ENCODE results near the gene BCL11B. TPM values are rescaled to one million over a fixed set of nuclear protein-coding genes. Genes with fewer than 3 reads are reported as not detected.

The BCL11B gene
- total RNA-seq, 1 donor from 2014 or later: 48.2 TPM

DNA sequence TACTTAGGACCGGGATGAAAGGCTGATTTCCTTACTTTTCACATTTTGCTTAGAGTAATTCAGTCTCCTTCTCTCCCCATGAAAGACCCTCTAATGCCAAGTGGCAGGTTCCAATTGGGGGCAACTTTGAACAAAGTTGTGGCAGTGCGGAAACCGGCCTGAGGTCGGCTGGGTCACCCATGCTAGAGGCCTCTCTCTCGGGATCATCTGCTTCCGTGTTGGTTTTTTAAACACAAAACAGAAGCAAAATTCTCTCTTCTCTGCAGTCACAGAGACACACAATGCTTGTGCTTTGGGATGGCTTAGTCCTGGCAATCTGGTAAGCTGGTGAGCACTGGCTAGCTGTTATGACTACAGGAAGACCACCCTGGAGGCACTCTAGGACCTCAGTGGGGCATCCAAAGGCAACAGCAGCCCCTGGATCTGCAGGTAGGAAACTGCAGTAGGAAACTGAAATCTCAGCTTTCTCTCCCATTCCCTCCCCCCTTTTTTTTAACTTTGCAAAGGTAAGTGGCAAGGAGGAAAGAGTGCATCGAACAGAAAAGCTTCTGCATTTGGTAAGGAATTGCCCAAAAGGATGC is 102.1 kb downstream of the BCL11B start:
- H3K27me3 Mint-ChIP-seq: no peaks in the 10 kb centered on the region
- H3K27ac Mint-ChIP-seq: no peak overlapping the region
- H3K9me3 Mint-ChIP-seq: no peaks in the 10 kb centered on the region
- H3K4me1 Mint-ChIP-seq: peaks cover 2% of the 10 kb centered on the region
- intact Hi-C loops (cut with micrococcal nuclease): no loop called here
- H3K36me3 Mint-ChIP-seq (ENCODE audit: low read depth): peaks cover 32% of the 10 kb centered on the region
- H3K4me3 Mint-ChIP-seq: no peak overlapping the region
- DNase-seq: no peak

GRCh38 chr14:99168330-99168729 is 103.7 kb downstream of the BCL11B start:
- intact Hi-C loops (cut with micrococcal nuclease): no loop called here
- DNase-seq: no peak
- Mint-ChIP-seq H3K9me3 (no peaks in the 10 kb centered on the region), H3K4me1 (peaks cover 3% of the 10 kb centered on the region), H3K27ac (no peak overlapping the region), H3K27me3 (no peaks in the 10 kb centered on the region), H3K4me3 (no peak overlapping the region), H3K36me3 (ENCODE audit: low read depth) (peaks cover 24% of the 10 kb centered on the region)

DNA sequence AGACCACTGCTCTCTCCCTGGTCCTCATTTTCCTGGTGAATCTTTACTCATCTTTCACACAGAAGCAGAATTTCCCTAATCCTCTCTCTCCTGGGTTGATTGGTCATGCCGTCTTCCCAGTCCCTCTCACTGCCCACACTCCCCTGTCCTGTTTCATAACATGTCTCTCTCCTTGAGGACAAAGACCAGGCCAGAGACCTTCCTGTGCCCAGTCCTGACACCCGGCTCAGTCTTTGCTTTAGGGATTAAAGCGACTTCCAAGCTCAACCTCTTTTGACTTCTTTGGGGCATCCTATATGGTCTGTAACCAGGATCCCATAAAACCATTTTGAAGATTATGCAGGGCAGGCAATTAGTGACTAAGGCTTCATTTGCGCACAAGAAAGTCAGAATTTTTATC is 105.5 kb downstream of the BCL11B start:
- Mint-ChIP-seq H3K27ac (no peak overlapping the region), H3K9me3 (no peaks in the 10 kb centered on the region), H3K4me1 (peaks cover 4% of the 10 kb centered on the region), H3K4me3 (no peak overlapping the region), H3K36me3 (ENCODE audit: low read depth) (peaks cover 17% of the 10 kb centered on the region), H3K27me3 (no peaks in the 10 kb centered on the region)
- intact Hi-C loops (cut with micrococcal nuclease): no loop called here
- DNase-seq: no peak

DNA sequence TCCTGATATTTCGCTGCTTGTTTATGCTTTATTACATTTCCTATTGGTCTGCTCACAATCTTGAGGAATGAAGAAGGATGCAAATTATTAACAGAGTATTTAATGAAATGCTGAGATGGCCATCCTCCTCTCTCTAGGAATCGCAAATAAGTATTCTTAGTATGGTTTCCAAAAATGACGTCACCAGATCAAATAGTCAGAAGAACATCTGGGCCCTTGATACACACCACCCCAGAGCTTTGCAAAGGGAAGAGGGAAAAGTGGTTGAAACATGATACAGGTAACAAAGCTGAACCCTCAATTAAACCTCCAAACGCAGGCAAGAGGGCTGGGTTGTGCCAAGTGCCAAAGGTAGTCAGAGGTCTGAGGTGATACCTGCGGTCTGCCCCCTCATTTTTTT is 107.3 kb downstream of the BCL11B start:
- Mint-ChIP-seq H3K4me1 (peaks cover 4% of the 10 kb centered on the region), H3K9me3 (no peaks in the 10 kb centered on the region), H3K36me3 (ENCODE audit: low read depth) (peaks cover 7% of the 10 kb centered on the region), H3K27me3 (no peaks in the 10 kb centered on the region), H3K4me3 (no peak overlapping the region), H3K27ac (no peak overlapping the region)
- DNase-seq: no peak
- intact Hi-C loops (cut with micrococcal nuclease): no loop called here

DNA sequence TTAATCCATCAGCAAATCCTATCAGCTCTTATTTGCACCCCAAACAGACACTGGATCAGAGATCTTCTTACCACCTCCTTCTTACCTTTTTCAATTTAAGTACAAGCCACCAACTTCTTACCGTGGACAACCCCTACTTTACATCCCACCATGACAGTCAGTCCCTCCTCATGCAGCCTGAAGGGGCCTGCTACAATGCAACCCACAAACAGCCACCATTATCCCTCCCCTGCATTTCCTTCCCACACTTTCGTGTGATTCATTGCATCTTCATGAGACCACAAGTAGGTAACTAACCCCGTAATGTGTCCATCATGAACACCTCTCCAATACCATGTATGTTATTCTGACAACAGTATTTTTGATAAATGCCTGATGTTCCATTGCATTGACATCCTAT is 108.6 kb downstream of the BCL11B start:
- Mint-ChIP-seq H3K9me3 (no peaks in the 10 kb centered on the region), H3K27ac (no peak overlapping the region), H3K4me1 (peaks cover 4% of the 10 kb centered on the region), H3K27me3 (no peaks in the 10 kb centered on the region), H3K36me3 (ENCODE audit: low read depth) (peaks cover 6% of the 10 kb centered on the region), H3K4me3 (no peak overlapping the region)
- DNase-seq: no peak
- intact Hi-C loops (cut with micrococcal nuclease): no loop called here

DNA sequence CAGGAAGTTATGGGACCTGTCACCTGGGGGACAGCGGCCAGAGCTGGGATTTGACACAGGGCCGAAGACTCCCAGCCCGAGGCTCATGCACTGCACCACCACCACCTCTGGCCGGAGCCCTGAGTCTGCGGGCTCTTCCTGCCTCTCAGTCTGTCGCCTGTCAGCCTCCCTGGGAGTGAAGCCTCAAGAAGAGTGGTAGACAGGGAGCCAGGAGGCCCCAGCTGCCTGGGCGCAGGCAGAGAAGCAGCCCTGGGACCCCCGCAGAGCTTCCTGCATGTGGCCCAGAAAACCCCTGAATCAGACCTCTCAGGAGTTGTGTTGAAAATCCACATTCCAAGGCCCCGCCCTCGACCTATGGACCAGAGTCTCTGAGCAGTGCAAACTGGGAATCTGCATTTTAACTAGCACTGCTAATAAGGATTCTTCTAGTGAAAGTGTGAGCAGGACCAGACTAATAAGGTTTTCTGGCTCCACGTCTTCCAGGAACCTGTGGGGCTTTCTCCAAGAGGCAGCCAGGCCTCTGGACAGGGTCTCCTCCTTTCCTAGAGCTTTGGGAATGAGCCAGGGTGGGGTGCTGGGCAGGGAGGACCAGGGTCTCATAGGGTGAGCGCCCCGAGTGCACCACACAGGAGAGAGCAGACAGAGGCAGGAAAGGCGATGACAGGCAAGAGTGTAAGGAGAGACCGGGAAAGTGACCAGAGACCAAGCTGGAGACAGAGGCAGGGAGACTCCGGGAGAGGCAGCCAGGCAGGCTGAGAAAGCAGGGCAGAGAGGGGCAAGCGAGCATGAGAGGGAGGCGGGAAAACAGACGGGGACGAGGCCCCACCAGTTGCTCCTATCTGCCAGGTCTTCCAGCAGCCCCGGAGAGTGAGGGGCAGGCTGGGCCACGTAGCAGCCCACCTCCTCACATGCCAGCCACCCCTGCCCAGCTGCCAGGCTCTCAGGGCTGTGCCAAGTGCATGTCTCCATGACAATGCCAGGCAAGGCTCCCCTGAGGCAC is 112.4 kb downstream of the BCL11B start:
- Mint-ChIP-seq H3K4me3 (no peak overlapping the region), H3K27me3 (no peaks in the 10 kb centered on the region), H3K4me1 (peaks cover 9% of the 10 kb centered on the region), H3K36me3 (ENCODE audit: low read depth) (peaks cover 2% of the 10 kb centered on the region), H3K9me3 (no peaks in the 10 kb centered on the region), H3K27ac (no peak overlapping the region)
- intact Hi-C loops (cut with micrococcal nuclease): no loop called here
- no peak for DNase-seq

DNA sequence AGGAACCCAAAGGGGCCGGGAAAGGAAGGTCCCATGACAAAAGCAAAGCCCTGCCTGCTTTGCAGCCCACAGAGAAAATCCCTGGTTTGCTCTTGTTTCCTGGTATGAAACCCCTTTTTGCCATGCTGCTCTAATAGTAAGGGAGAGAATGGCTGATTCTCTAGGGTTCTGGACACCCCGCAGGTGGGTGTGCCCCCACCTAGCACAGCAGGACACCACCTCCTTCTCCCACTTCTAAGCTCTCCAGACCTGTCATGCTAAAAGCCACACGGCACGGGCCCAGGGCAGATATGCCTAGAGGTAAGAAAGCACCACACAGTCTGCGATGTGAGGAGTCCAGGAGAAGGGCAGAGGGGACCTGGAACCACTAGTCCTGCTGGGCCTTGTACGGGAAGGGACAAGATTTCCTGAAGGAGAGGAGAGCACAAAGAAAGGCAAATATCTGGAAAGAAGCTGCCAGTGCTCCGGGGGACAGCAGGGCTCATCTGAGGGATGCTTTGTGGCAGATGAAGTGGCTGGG is 113.3 kb downstream of the BCL11B start:
- intact Hi-C loops (cut with micrococcal nuclease): no loop called here
- H3K9me3 Mint-ChIP-seq: no peaks in the 10 kb centered on the region

GRCh38 chr14:99158150-99158549 is 113.8 kb downstream of the BCL11B start:
- no peaks in the 10 kb centered on the region for H3K9me3 Mint-ChIP-seq
- no peak overlapping the region for H3K27ac Mint-ChIP-seq
- peaks cover under 1% of the 10 kb centered on the region for H3K27me3 Mint-ChIP-seq
- H3K36me3 Mint-ChIP-seq (ENCODE audit: low read depth): peaks cover 2% of the 10 kb centered on the region
- intact Hi-C loops (cut with micrococcal nuclease): no loop called here
- H3K4me3 Mint-ChIP-seq: no peak overlapping the region
- H3K4me1 Mint-ChIP-seq: peaks cover 6% of the 10 kb centered on the region
- no peak for DNase-seq

More for the DNA sequence above, 113.3 kb downstream of the BCL11B start:
- Mint-ChIP-seq H3K27ac (no peak overlapping the region), H3K36me3 (ENCODE audit: low read depth) (peaks cover 2% of the 10 kb centered on the region), H3K4me3 (no peak overlapping the region), H3K27me3 (no peaks in the 10 kb centered on the region), H3K4me1 (peaks cover 9% of the 10 kb centered on the region)
- DNase-seq: no peak

DNA sequence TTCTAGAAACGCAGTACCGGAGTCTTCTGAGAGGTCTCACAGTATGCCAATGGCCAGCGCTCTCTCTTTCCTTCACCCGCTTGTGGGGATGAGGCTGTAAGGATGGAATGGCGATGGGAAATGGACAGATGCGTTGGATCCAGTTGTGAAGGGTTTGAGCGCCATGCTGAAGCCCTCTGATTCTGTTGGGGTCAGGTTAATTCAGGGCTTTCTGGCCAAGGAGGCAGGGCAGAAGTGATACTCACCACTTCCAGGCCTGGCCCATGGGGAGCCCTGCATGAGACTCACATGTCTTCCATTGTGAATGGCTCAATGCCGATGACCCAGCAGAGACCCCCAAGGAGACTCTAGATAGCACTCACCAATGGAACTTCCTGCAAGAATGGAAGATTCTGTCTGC is 114.3 kb downstream of the BCL11B start:
- no peak overlapping the region for H3K27ac Mint-ChIP-seq
- peaks cover 6% of the 10 kb centered on the region for H3K4me1 Mint-ChIP-seq
- no peak overlapping the region for H3K4me3 Mint-ChIP-seq
- intact Hi-C loops (cut with micrococcal nuclease): no loop called here
- peaks cover 2% of the 10 kb centered on the region for H3K27me3 Mint-ChIP-seq
- DNase-seq: no peak
- H3K9me3 Mint-ChIP-seq: no peaks in the 10 kb centered on the region
- peaks cover 2% of the 10 kb centered on the region for H3K36me3 Mint-ChIP-seq (ENCODE audit: low read depth)

DNA sequence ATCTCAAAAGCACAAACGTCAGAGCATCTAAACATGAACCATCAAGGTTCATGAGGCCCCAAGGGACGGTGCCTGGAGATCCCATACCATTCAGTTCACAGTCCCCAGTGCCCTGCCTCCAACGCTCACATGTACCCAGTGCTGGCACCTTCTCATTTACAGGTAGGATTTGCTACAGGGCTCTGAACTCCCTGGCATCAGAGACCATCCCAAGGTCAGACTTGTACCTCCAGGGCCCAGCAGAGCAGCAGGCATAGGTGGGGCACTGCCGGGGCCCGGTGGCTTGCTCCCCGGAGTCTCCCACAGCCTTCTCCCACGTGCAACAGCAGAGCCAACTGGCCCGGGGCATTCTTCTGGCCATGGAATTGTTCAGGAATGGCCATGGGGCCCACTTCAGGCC is 114.8 kb downstream of the BCL11B start:
- H3K27ac Mint-ChIP-seq: no peak overlapping the region
- peaks cover 2% of the 10 kb centered on the region for H3K27me3 Mint-ChIP-seq
- H3K4me1 Mint-ChIP-seq: peaks cover 6% of the 10 kb centered on the region
- peaks cover 2% of the 10 kb centered on the region for H3K36me3 Mint-ChIP-seq (ENCODE audit: low read depth)
- DNase-seq: no peak
- H3K9me3 Mint-ChIP-seq: no peaks in the 10 kb centered on the region
- H3K4me3 Mint-ChIP-seq: no peak overlapping the region
- intact Hi-C loops (cut with micrococcal nuclease): no loop called here

DNA sequence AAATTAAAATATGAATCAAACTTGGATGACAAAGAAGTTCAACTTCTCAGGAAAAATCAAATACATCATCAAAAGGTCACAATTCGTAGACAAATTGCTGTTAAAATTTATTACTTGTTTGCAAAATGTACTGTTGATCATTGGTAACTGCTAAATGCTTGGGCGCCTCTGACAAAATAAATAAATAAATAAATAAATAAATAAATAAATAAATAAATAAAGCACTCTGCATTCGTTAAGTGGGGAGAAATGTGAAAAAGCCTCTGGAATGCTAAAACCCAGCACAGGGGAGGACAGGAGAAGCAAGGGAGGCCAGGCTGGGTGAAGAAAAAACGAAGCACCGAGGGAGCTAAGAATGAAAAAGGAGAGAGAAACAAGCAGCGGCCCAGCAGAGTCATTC is 115.2 kb downstream of the BCL11B start:
- DNase-seq: no peak
- Mint-ChIP-seq H3K9me3 (no peaks in the 10 kb centered on the region), H3K4me3 (no peak overlapping the region), H3K4me1 (peaks cover 6% of the 10 kb centered on the region), H3K27me3 (peaks cover 6% of the 10 kb centered on the region), H3K27ac (no peak overlapping the region), H3K36me3 (ENCODE audit: low read depth) (peaks cover 2% of the 10 kb centered on the region)
- intact Hi-C loops (cut with micrococcal nuclease): no loop called here

DNA sequence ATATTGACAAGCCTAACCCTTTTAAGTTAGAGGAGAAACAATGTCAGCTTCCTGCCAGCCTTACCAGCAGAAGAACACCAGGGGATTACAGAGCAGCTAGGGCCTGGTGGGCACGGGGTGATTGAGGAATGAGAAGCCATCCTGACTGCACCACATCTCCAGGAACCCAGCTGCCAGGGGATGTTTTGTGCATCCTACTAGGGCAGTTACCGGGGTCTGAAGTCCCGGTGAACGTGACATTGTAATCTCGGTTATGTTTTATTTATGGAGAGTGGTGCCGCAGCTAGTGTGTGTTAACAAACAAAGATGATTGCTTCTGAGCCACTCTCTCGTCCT is 115.9 kb downstream of the BCL11B start:
- H3K4me3 Mint-ChIP-seq: no peak overlapping the region
- peaks cover 6% of the 10 kb centered on the region for H3K4me1 Mint-ChIP-seq
- intact Hi-C loops (cut with micrococcal nuclease): no loop called here
- no peaks in the 10 kb centered on the region for H3K9me3 Mint-ChIP-seq
- H3K36me3 Mint-ChIP-seq (ENCODE audit: low read depth): no peaks in the 10 kb centered on the region
- H3K27ac Mint-ChIP-seq: no peak overlapping the region
- peaks cover 8% of the 10 kb centered on the region for H3K27me3 Mint-ChIP-seq
- no peak for DNase-seq

DNA sequence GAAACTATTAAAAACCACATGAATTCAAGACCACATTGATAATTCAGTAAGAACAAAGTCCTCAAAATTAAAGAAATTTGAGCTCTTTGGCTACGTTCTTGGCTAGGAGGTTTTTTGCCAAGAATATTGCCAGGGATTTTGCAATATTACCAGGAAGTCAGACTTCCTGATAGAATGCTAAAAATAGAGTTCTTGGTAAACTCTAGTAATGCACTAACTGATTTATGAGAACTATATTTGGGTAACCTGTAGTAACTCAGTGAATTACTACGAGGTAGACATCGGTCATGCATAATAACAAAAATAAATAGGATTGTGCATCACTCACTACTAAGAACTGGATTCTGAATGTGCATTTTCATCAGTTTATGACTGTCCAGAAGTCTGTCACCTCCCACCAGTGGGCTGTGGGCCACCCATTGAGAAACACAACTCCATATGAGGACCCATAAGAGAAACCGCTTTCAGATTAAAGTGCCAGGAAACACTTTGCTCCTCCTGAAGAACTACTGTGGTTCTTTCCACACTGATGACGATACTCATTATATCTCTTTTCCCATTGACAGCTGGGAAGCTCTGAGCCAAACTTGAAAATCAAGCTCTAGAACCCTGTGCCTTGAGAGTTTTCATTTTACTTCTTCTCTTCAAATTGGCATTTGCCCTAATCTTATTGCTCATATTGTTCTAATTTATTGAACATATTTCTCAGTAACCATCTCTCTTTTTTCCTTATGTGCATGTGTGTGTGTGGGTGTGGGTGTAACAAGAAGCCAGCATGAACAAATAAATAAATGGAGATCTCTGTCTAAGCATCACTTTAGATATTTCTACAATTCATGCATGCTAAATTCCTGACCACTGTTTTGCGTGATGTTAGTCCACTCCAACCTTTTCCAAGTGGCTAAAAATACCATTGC is 116.6 kb downstream of the BCL11B start:
- Mint-ChIP-seq H3K36me3 (ENCODE audit: low read depth) (no peaks in the 10 kb centered on the region), H3K27me3 (peaks cover 12% of the 10 kb centered on the region), H3K9me3 (no peaks in the 10 kb centered on the region), H3K4me1 (peaks cover 6% of the 10 kb centered on the region), H3K4me3 (no peak overlapping the region), H3K27ac (no peak overlapping the region)
- no peak for DNase-seq
- intact Hi-C loops (cut with micrococcal nuclease): no loop called here

Measured in activated CD4-positive, alpha-beta T cell treated with anti-CD3 and anti-CD28 coated beads, Interleukin-2, amount 10 ng/mL, durations not matched to agents 24 days and 14 days (primary cell).